HepG2 (cell line): ENCODE measurements around the gene JTB. TPM values are rescaled to one million over a fixed set of nuclear protein-coding genes. Genes with fewer than 3 reads are reported as not detected.
A peak's percentile ranks its signal among the peaks of the same experiment; 100 is the strongest.

Source experiments
- ARID2 ChIP-seq: sonication (generic); formaldehyde crosslinking; IDR thresholded peaks from 2 replicates; pipeline ENCODE4 v1.8.1; 2022; ENCODE audit warnings: mild to moderate bottlenecking, missing genetic modification reagents, borderline replicate concordance
- ARNTL ChIP-seq: sonication (generic); formaldehyde crosslinking; IDR thresholded peaks from 2 replicates; pipeline ENCODE4 v1.4.0; 2020; ENCODE audit warnings: mild to moderate bottlenecking, missing genetic modification reagents
- FLYWCH1 ChIP-seq: sonication (generic); formaldehyde crosslinking; IDR thresholded peaks from 2 replicates; pipeline ENCODE4 v1.8.1; 2023; ENCODE audit warnings: mild to moderate bottlenecking, missing genetic modification reagents
- FOXK1 ChIP-seq: sonication (generic); formaldehyde crosslinking; IDR thresholded peaks from 2 replicates; pipeline ENCODE4 v1.4.0; 2020; ENCODE audit warnings: low read depth, missing genetic modification reagents, borderline replicate concordance
- HMG20A ChIP-seq: IDR thresholded peaks from 2 replicates; pipeline ENCODE4 v1.6.1; 2016; ENCODE audit warnings: borderline replicate concordance
- KDM5A ChIP-seq: fragments of 200-600 bp; sonication (generic); IDR thresholded peaks from 2 replicates; pipeline ENCODE4 v1.7.0; 2018; ENCODE audit warnings: antibody characterized with exemption, mild to moderate bottlenecking, low read length, borderline replicate concordance
- MYPOP ChIP-seq: sonication (generic); formaldehyde crosslinking; IDR thresholded peaks from 2 replicates; pipeline ENCODE4 v1.8.1; 2023; ENCODE audit warnings: mild to moderate bottlenecking, moderate library complexity, missing genetic modification reagents
- NR1H2 ChIP-seq: sonication (generic); formaldehyde crosslinking; IDR thresholded peaks from 2 replicates; pipeline ENCODE4 v1.8.1; 2022; ENCODE audit warnings: low read depth, missing genetic modification reagents, borderline replicate concordance
- PHB2 ChIP-seq: fragments of 450-650 bp; IDR thresholded peaks from 2 replicates; pipeline ENCODE4 v1.6.1; 2018; ENCODE audit not compliant: partially characterized antibody
- PLSCR1 ChIP-seq: sonication (generic); formaldehyde crosslinking; IDR thresholded peaks from 2 replicates; pipeline ENCODE4 v1.5.0; 2020; ENCODE audit warnings: missing genetic modification reagents, mild to moderate bottlenecking, borderline replicate concordance
- PRPF4 ChIP-seq: fragments of 200-400 bp; formaldehyde crosslinking; IDR thresholded peaks from 2 replicates; pipeline ENCODE4 v1.6.1; 2016; ENCODE audit warnings: low read length, low read depth; ENCODE audit not compliant: poor library complexity, severe bottlenecking
- RNF2 ChIP-seq: fragments of 450-650 bp; conservative IDR thresholded peaks from 2 replicates; pipeline ENCODE4 v1.6.1; 2016; ENCODE audit warnings: low read depth
- RORA ChIP-seq: sonication (generic); formaldehyde crosslinking; IDR thresholded peaks from 2 replicates; pipeline ENCODE4 v1.5.0; 2020; ENCODE audit warnings: mild to moderate bottlenecking, missing genetic modification reagents, moderate library complexity
- STAT5B ChIP-seq: sonication (generic); formaldehyde crosslinking; IDR thresholded peaks from 2 replicates; pipeline ENCODE4 v1.4.0; 2020; ENCODE audit warnings: missing genetic modification reagents
- TERF1 ChIP-seq: sonication (generic); formaldehyde crosslinking; IDR thresholded peaks from 2 replicates; pipeline ENCODE4 v1.8.0; 2022; ENCODE audit warnings: mild to moderate bottlenecking, missing genetic modification reagents, moderate library complexity
- THAP9 ChIP-seq: sonication (generic); formaldehyde crosslinking; IDR thresholded peaks from 2 replicates; pipeline ENCODE4; 2020; ENCODE audit warnings: missing genetic modification reagents, mild to moderate bottlenecking, borderline replicate concordance
- ZBTB21 ChIP-seq: sonication (generic); formaldehyde crosslinking; IDR thresholded peaks from 2 replicates; pipeline ENCODE4 v1.4.0; 2020; ENCODE audit warnings: missing genetic modification reagents
- ZNF224 ChIP-seq: sonication (generic); formaldehyde crosslinking; IDR thresholded peaks from 2 replicates; pipeline ENCODE4 v1.5.0; 2020; ENCODE audit warnings: mild to moderate bottlenecking, missing genetic modification reagents
- ZNF234 ChIP-seq: sonication (generic); formaldehyde crosslinking; conservative IDR thresholded peaks from 2 replicates; pipeline ENCODE4 v1.5.1; 2020; ENCODE audit warnings: mild to moderate bottlenecking, missing genetic modification reagents
- ZNF547 ChIP-seq: sonication (generic); formaldehyde crosslinking; IDR thresholded peaks from 2 replicates; pipeline ENCODE4 v1.5.1; 2020; ENCODE audit warnings: mild to moderate bottlenecking, missing genetic modification reagents
- ZNF616 ChIP-seq: sonication (generic); formaldehyde crosslinking; IDR thresholded peaks from 2 replicates; pipeline ENCODE4 v1.5.0; 2020; ENCODE audit warnings: low read depth, mild to moderate bottlenecking, missing genetic modification reagents
- ZNF678 ChIP-seq: sonication (generic); formaldehyde crosslinking; IDR thresholded peaks from 2 replicates; pipeline ENCODE4 v1.4.0; 2020; ENCODE audit warnings: mild to moderate bottlenecking, missing genetic modification reagents
- polyA plus RNA-seq, 8 experiments: library from polyadenylated mRNA; depleted of rRNA in 3 of 8; stranded (reverse) in 7 of 8; unstranded in 1 of 8; fragments of >200 nt; fragmentation: Illumina TruSeq in 4 of 8; extraction: Trizol in 4 of 8; gene quantifications; 2 replicates each; pipeline versions ENCODE4 v1.2.1 to v1.2.3, GENCODE V29; 2011 to 2016; ENCODE audit warnings: low read depth in 4 of 8, missing spikeins in 1 of 8, mixed read lengths in 1 of 8; ENCODE audit not compliant: insufficient read depth in 1 of 8
- total RNA-seq, 5 experiments: library from RNA; depleted of rRNA; stranded (reverse); fragments of >200 nt; fragmentation: Illumina TruSeq; extraction: Trizol; gene quantifications; 2 replicates each; pipeline ENCODE4 v1.2.3, GENCODE V29; 2016; ENCODE audit warnings: low read depth in 1 of 5

JTB gene
- total and polyA plus RNA-seq, 2 of the 13 experiments (the other 11 are each of a cell fraction or from before 2014, with no cell fraction given), result 96.7 to 99.2 TPM

GRCh38 chr1:153963030-153963849 lies 14.2 kb downstream of the JTB start, which contains the start of gene SLC39A1 (continued):
- TF ChIP-seq STAT5B, result no peak
- 0 out of 2 replicates have a peak, but pooled peaks have one; percentile 46 for TF ChIP-seq ZNF678 (CRISPR knock-in tag)
- TF ChIP-seq ZNF234, result no peak
- no peak for TF ChIP-seq ZBTB21 (CRISPR knock-in tag)
- peak; percentile 53; the same call in 1 of the 2 replicates for TF ChIP-seq KDM5A
- peak; percentile 64; the same call in 1 of the 2 replicates for TF ChIP-seq FOXK1
- no peak for TF ChIP-seq HMG20A
- TF ChIP-seq ZNF224, result no peak
- TF ChIP-seq RNF2, result no peak
- TF ChIP-seq THAP9 (CRISPR knock-in tag), result peak; percentile 23
- no peak for TF ChIP-seq PRPF4
- TF ChIP-seq NR1H2 (CRISPR knock-in tag), result no peak
- no peak; the same call in 1 of the 2 replicates for TF ChIP-seq ZNF547 (CRISPR knock-in tag)
- TF ChIP-seq ZNF616, result peak; percentile 56; the same call in 1 of the 2 replicates
- TF ChIP-seq PHB2, result no peak
- no peak for TF ChIP-seq ARNTL (CRISPR knock-in tag)
- no peak; the same call in 1 of the 2 replicates for TF ChIP-seq MYPOP (CRISPR knock-in tag)
- TF ChIP-seq RORA (CRISPR knock-in tag), result no peak
- TF ChIP-seq TERF1 (CRISPR knock-in tag), result no peak
- no peak for TF ChIP-seq PLSCR1
- TF ChIP-seq ARID2 (CRISPR knock-in tag), result no peak; the same call in 1 of the 2 replicates
- TF ChIP-seq FLYWCH1 (CRISPR knock-in tag), result no peak
